Measurements from ENCODE around the gene PKD1. TPM values are rescaled to one million over a fixed set of nuclear protein-coding genes. Genes with fewer than 3 reads are reported as not detected.

PKD1 gene
- total and polyA plus RNA-seq, 2 of the 13 experiments (the other 11 are each of a cell fraction or from before 2014, with no cell fraction given) = 22.1 to 23.0 TPM

DNA sequence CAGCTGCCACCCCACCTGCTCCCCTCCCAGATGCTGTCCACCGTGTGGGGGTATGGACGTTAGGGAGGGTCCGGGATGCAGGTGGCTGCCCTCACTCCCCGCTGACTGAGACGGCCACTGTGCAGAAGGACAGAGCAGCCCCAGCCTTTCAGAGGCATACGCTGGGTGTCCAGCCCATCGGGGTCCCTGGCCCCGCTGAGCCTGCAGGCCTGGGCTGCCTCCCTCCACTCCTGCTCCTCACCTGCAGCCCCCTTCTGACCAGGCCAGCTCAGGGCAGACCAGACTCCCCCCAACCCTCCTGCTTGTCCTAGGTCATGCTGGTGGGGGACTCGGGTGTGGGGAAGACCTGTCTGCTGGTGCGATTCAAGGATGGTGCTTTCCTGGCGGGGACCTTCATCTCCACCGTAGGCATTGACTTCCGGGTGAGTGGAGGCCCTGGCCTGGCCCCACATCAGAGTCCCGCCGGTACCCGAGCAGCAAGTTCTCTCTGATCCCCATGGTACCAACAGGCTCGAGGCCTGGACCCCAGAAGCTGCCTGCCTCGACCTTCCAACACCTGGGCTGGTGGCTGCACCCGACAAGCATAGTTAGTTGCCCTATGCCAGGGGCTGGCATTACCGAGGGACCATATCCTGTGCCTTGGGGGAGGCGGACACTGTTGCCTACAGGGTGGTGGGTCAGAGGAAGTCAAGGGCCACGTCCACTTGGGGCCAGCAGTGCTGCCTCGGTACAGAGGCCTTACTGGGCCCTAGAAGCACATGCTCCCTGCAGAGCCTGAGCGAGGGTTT is 14.1 kb upstream of the PKD1 start (continued):
- TF ChIP-seq, protein P1, sequence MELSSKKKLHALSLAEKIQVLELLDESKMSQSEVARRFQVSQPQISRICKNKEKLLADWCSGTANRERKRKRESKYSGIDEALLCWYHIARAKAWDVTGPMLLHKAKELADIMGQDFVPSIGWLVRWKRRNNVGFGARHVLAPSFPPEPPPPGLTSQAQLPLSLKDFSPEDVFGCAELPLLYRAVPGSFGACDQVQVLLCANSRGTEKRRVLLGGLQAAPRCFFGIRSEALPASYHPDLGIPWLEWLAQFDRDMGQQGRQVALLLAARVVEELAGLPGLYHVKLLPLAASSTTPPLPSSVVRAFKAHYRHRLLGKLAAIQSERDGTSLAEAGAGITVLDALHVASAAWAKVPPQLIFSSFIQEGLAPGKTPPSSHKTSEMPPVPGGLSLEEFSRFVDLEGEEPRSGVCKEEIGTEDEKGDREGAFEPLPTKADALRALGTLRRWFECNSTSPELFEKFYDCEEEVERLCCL (CRISPR knock-in tag; IDR thresholded peaks at IDR 0.05; ENCODE audit: borderline replicate concordance) = no peak
- TF ChIP-seq NFE2L1 (CRISPR knock-in tag; IDR thresholded peaks at IDR 0.05; ENCODE audit: borderline replicate concordance) (no peak), EEA1 (CRISPR knock-in tag; IDR thresholded peaks at IDR 0.05; ENCODE audit: borderline replicate concordance) (no peak; the same call in 1 of the 2 replicates), SNAPC2 (CRISPR knock-in tag; IDR thresholded peaks at IDR 0.05) (no peak), PITX1 (CRISPR knock-in tag; IDR thresholded peaks at IDR 0.05) (no peak; the same call in 1 of the 2 replicates), CBFB (CRISPR knock-in tag; IDR thresholded peaks at IDR 0.05) (no peak), ZNF773 (CRISPR knock-in tag; IDR thresholded peaks at IDR 0.05; ENCODE audit: borderline replicate concordance) (no peak), ZNF446 (CRISPR knock-in tag; IDR thresholded peaks at IDR 0.05) (no peak), BRCA1 (CRISPR knock-in tag; IDR thresholded peaks at IDR 0.05) (no peak), NCOA5 (CRISPR knock-in tag; IDR thresholded peaks at IDR 0.05) (no peak)
- TF ChIP-seq, protein P2, sequence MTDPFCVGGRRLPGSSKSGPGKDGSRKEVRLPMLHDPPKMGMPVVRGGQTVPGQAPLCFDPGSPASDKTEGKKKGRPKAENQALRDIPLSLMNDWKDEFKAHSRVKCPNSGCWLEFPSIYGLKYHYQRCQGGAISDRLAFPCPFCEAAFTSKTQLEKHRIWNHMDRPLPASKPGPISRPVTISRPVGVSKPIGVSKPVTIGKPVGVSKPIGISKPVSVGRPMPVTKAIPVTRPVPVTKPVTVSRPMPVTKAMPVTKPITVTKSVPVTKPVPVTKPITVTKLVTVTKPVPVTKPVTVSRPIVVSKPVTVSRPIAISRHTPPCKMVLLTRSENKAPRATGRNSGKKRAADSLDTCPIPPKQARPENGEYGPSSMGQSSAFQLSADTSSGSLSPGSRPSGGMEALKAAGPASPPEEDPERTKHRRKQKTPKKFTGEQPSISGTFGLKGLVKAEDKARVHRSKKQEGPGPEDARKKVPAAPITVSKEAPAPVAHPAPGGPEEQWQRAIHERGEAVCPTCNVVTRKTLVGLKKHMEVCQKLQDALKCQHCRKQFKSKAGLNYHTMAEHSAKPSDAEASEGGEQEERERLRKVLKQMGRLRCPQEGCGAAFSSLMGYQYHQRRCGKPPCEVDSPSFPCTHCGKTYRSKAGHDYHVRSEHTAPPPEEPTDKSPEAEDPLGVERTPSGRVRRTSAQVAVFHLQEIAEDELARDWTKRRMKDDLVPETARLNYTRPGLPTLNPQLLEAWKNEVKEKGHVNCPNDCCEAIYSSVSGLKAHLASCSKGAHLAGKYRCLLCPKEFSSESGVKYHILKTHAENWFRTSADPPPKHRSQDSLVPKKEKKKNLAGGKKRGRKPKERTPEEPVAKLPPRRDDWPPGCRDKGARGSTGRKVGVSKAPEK (CRISPR knock-in tag; IDR thresholded peaks at IDR 0.05; ENCODE audit: borderline replicate concordance) = 0 out of 2 replicates have a peak, but pooled peaks have one; percentile 56
- TF ChIP-seq, protein P3, sequence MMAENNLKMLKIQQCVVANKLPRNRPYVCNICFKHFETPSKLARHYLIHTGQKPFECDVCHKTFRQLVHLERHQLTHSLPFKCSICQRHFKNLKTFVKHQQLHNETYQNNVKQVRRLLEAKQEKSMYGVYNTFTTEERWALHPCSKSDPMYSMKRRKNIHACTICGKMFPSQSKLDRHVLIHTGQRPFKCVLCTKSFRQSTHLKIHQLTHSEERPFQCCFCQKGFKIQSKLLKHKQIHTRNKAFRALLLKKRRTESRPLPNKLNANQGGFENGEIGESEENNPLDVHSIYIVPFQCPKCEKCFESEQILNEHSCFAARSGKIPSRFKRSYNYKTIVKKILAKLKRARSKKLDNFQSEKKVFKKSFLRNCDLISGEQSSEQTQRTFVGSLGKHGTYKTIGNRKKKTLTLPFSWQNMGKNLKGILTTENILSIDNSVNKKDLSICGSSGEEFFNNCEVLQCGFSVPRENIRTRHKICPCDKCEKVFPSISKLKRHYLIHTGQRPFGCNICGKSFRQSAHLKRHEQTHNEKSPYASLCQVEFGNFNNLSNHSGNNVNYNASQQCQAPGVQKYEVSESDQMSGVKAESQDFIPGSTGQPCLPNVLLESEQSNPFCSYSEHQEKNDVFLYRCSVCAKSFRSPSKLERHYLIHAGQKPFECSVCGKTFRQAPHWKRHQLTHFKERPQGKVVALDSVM (CRISPR knock-in tag; IDR thresholded peaks at IDR 0.05) = 0 out of 2 replicates have a peak, but pooled peaks have one; percentile 30
- TF ChIP-seq, protein P4, sequence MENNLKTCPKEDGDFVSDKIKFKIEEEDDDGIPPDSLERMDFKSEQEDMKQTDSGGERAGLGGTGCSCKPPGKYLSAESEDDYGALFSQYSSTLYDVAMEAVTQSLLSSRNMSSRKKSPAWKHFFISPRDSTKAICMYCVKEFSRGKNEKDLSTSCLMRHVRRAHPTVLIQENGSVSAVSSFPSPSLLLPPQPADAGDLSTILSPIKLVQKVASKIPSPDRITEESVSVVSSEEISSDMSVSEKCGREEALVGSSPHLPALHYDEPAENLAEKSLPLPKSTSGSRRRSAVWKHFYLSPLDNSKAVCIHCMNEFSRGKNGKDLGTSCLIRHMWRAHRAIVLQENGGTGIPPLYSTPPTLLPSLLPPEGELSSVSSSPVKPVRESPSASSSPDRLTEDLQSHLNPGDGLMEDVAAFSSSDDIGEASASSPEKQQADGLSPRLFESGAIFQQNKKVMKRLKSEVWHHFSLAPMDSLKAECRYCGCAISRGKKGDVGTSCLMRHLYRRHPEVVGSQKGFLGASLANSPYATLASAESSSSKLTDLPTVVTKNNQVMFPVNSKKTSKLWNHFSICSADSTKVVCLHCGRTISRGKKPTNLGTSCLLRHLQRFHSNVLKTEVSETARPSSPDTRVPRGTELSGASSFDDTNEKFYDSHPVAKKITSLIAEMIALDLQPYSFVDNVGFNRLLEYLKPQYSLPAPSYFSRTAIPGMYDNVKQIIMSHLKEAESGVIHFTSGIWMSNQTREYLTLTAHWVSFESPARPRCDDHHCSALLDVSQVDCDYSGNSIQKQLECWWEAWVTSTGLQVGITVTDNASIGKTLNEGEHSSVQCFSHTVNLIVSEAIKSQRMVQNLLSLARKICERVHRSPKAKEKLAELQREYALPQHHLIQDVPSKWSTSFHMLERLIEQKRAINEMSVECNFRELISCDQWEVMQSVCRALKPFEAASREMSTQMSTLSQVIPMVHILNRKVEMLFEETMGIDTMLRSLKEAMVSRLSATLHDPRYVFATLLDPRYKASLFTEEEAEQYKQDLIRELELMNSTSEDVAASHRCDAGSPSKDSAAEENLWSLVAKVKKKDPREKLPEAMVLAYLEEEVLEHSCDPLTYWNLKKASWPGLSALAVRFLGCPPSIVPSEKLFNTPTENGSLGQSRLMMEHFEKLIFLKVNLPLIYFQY (CRISPR knock-in tag; IDR thresholded peaks at IDR 0.05; ENCODE audit: borderline replicate concordance) = no peak
- TF ChIP-seq, protein P5, sequence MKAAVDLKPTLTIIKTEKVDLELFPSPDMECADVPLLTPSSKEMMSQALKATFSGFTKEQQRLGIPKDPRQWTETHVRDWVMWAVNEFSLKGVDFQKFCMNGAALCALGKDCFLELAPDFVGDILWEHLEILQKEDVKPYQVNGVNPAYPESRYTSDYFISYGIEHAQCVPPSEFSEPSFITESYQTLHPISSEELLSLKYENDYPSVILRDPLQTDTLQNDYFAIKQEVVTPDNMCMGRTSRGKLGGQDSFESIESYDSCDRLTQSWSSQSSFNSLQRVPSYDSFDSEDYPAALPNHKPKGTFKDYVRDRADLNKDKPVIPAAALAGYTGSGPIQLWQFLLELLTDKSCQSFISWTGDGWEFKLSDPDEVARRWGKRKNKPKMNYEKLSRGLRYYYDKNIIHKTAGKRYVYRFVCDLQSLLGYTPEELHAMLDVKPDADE (CRISPR knock-in tag; IDR thresholded peaks at IDR 0.05) = 0 out of 2 replicates have a peak, but pooled peaks have one; percentile 5
- TF ChIP-seq, protein P6, sequence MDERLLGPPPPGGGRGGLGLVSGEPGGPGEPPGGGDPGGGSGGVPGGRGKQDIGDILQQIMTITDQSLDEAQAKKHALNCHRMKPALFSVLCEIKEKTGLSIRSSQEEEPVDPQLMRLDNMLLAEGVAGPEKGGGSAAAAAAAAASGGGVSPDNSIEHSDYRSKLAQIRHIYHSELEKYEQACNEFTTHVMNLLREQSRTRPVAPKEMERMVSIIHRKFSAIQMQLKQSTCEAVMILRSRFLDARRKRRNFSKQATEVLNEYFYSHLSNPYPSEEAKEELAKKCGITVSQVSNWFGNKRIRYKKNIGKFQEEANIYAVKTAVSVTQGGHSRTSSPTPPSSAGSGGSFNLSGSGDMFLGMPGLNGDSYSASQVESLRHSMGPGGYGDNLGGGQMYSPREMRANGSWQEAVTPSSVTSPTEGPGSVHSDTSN (CRISPR knock-in tag; IDR thresholded peaks at IDR 0.05) = no peak
